Measurements from ENCODE around the gene PHLDB2. TPM values are rescaled to one million over a fixed set of nuclear protein-coding genes. Genes with fewer than 3 reads are reported as not detected.

PHLDB2 gene
- total and polyA plus RNA-seq, 2 of the 8 experiments (the other 6 are each of a cell fraction or from before 2014, with no cell fraction given), result 5.8 to 22.6 TPM

DNA sequence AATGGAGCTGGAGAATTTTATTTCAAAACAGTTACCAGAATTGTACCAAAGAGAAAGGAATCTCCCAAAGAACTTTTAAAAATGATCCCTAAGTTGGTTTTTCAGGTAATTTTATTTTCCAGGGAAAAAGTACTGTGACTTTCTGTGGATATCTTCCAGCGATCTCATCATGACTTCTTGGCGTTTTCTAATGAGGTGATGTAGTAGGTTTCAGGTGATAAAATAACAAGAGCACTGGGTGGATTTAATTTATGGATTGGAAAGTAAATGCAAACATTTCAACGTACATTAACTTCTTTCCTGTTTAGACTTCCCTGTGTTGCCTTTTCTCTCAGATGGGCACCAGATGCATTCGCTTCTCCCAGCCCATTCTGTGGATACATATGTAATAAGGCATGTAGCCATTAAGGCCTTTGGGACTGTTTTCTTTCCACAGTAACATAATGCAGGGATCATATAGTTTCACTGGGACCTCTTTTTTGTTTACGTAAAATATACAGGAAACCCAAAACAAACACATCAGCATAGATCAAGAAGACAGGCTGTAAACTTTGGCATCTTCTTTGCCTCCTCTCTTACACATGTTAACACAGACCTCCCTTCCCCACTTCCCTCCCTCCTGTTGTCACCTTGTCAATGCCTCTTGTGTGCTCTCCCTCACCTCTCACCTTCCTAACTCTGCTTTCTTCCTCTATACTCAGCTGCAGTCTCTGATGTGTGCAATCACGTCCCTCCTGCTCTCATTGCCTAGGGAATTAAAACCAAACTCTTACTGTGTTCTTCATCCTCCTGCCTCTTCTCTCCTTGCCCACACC lies 13.0 kb downstream of the PHLDB2 start (continued):
- no peak for TF ChIP-seq RAD21 (IDR thresholded peaks at IDR 0.05 in 1 of 2, conservative IDR thresholded peaks at IDR 0.05 in 1 of 2; ENCODE audit: low read depth in 2 of 2, low read length in 2 of 2)
- no peak for TF ChIP-seq RNF2 (IDR thresholded peaks at IDR 0.05; ENCODE audit: borderline replicate concordance, low read depth, low read length, missing control alignments, poor library complexity, severe bottlenecking)
- TF ChIP-seq SAP30 (IDR thresholded peaks at IDR 0.05; ENCODE audit: insufficient read depth, insufficient replicate concordance, low read length), result no peak
- TF ChIP-seq ZNF274 (IDR thresholded peaks at IDR 0.05; ENCODE audit: borderline replicate concordance, extremely low read depth, low read length), result no peak
- no peak for TF ChIP-seq BCL11A (IDR thresholded peaks at IDR 0.05; ENCODE audit: low read depth in 2 of 2, low read length in 2 of 2)
- no peak for TF ChIP-seq RXRA (IDR thresholded peaks at IDR 0.05; ENCODE audit: insufficient read depth, low read depth, low read length)
- TF ChIP-seq POLR2A (IDR thresholded peaks at IDR 0.05; ENCODE audit: control extremely low read depth in 1 of 2, low read depth in 2 of 2, low read length in 2 of 2), result no peak
- TF ChIP-seq POU5F1 (IDR thresholded peaks at IDR 0.05; ENCODE audit: low read depth, low read length), result no peak

Data from H1 (cell line).